Measurements from ENCODE around the gene VGLL1. TPM values are rescaled to one million over a fixed set of nuclear protein-coding genes. Genes with fewer than 3 reads are reported as not detected.
A peak's percentile ranks its signal among the peaks of the same experiment; 100 is the strongest.

Gene VGLL1
- polyA plus RNA-seq, 1 experiment, result not detected

GRCh38 chrX:136519069-136519468 lies 12.9 kb upstream of the VGLL1 start:
- Histone ChIP-seq H3K4me3 (ENCODE audit: low read depth, low read length) (no peak overlapping the region), H3K27me3 (ENCODE audit: control insufficient read depth, insufficient read depth, low read length) (no peaks in the 10 kb centered on the region), H3K36me3 (ENCODE audit: control insufficient read depth, insufficient read depth, low read length) (no peaks in the 10 kb centered on the region)
- DNase-seq (ENCODE audit: low read depth), result no peak
- CTCF ChIA-PET, result no interaction called here
- TF ChIP-seq CTCF (IDR thresholded peaks at IDR 0.05; ENCODE audit: insufficient read depth, low read depth, low read length), result no peak
- POLR2A ChIA-PET, result no interaction called here

- DNase-seq (ENCODE audit: low read depth), result no peak
- ChIA-PET POLR2A (no interaction called here), CTCF (no interaction called here)
Observed at GRCh38 chrX:136523770-136524169, 8.2 kb upstream of the VGLL1 start.

GRCh38 chrX:136525738-136526606 lies 6.0 kb upstream of the VGLL1 start:
- Histone ChIP-seq H3K27me3 (ENCODE audit: control insufficient read depth, insufficient read depth, low read length) (no peaks in the 10 kb centered on the region), H3K36me3 (ENCODE audit: control insufficient read depth, insufficient read depth, low read length) (no peaks in the 10 kb centered on the region), H3K4me3 (ENCODE audit: low read depth, low read length) (no peak overlapping the region)
- ChIA-PET CTCF (no interaction called here), POLR2A (no interaction called here)
- DNase-seq (ENCODE audit: low read depth), result peak; percentile 14
- TF ChIP-seq CTCF (IDR thresholded peaks at IDR 0.05; ENCODE audit: insufficient read depth, low read depth, low read length), result no peak

More at GRCh38 chrX:136523770-136524169, 8.2 kb upstream of the VGLL1 start:
- H3K27me3 ChIP-seq (ENCODE audit: control insufficient read depth, insufficient read depth, low read length), result no peaks in the 10 kb centered on the region
- H3K4me3 ChIP-seq (ENCODE audit: low read depth, low read length), result no peak overlapping the region
- H3K36me3 ChIP-seq (ENCODE audit: control insufficient read depth, insufficient read depth, low read length), result no peaks in the 10 kb centered on the region
- no peak for TF ChIP-seq CTCF (IDR thresholded peaks at IDR 0.05; ENCODE audit: insufficient read depth, low read depth, low read length)

- ChIA-PET CTCF (no interaction called here), POLR2A (no interaction called here)
- TF ChIP-seq CTCF (IDR thresholded peaks at IDR 0.05; ENCODE audit: insufficient read depth, low read depth, low read length), result no peak
- Histone ChIP-seq H3K36me3 (ENCODE audit: control insufficient read depth, insufficient read depth, low read length) (no peaks in the 10 kb centered on the region), H3K4me3 (ENCODE audit: low read depth, low read length) (no peak overlapping the region), H3K27me3 (ENCODE audit: control insufficient read depth, insufficient read depth, low read length) (no peaks in the 10 kb centered on the region)
- no peak for DNase-seq (ENCODE audit: low read depth)
Observed at GRCh38 chrX:136528645-136529315, 3.2 kb upstream of the VGLL1 start.

GRCh38 chrX:136529795-136530194 lies 2.2 kb upstream of the VGLL1 start:
- Histone ChIP-seq H3K4me3 (ENCODE audit: low read depth, low read length) (no peak overlapping the region), H3K36me3 (ENCODE audit: control insufficient read depth, insufficient read depth, low read length) (no peaks in the 10 kb centered on the region), H3K27me3 (ENCODE audit: control insufficient read depth, insufficient read depth, low read length) (no peaks in the 10 kb centered on the region)
- DNase-seq (ENCODE audit: low read depth), result no peak
- CTCF ChIA-PET, result no interaction called here
- POLR2A ChIA-PET, result no interaction called here
- no peak for TF ChIP-seq CTCF (IDR thresholded peaks at IDR 0.05; ENCODE audit: insufficient read depth, low read depth, low read length)
